ENCODE data around the gene NIT1. TPM values are rescaled to one million over a fixed set of nuclear protein-coding genes. Genes with fewer than 3 reads are reported as not detected.

NIT1 gene
- polyA plus RNA-seq, 4 donors: 29.1 to 59.8 (median 48.6) TPM

GRCh38 chr1:161140755-161141400, 23.0 kb downstream of the NIT1 start:
- DNase-seq (ENCODE audit: low read depth in 4 of 4, low spot score in 3 of 4): no peak

GRCh38 chr1:161145832-161146231, 27.9 kb downstream of the NIT1 start:
- DNase-seq (ENCODE audit: low read depth in 4 of 4, low spot score in 3 of 4): no peak

- DNase-seq (ENCODE audit: low read depth in 4 of 4, low spot score in 3 of 4): no peak
These were observed 35.3 kb downstream of the NIT1 start for GRCh38 chr1:161153176-161153575.

GRCh38 chr1:161153682-161154337, 35.9 kb downstream of the NIT1 start, which contains the start of gene UFC1:
TSS of gene UFC1 (plus strand) at chr1:161153978. CDS start at chr1:161153998, 20 bp downstream.
- DNase-seq (ENCODE audit: low read depth in 4 of 4, low spot score in 3 of 4): peak in 2 of 4 donors; percentile 81 to 90

GRCh38 chr1:161157867-161158266, 40.0 kb downstream of the NIT1 start:
- DNase-seq (ENCODE audit: low read depth in 4 of 4, low spot score in 3 of 4): no peak

GRCh38 chr1:161158316-161159010, 40.6 kb downstream of the NIT1 start:
- no peak for DNase-seq (ENCODE audit: low read depth in 4 of 4, low spot score in 3 of 4)

GRCh38 chr1:161159087-161159912, 41.4 kb downstream of the NIT1 start, which contains the start of gene USP21:
TSS of gene USP21 (plus strand) at chr1:161159500. CDS start at chr1:161160641, 1,141 bp downstream.
- peak; percentile 78 to 90 (median 85) for DNase-seq (ENCODE audit: low read depth in 4 of 4, low spot score in 3 of 4)

- no peak for DNase-seq (ENCODE audit: low read depth in 4 of 4, low spot score in 3 of 4)
These were observed 42.0 kb downstream of the NIT1 start for GRCh38 chr1:161159913-161160243.

GRCh38 chr1:161160671-161161145, 42.8 kb downstream of the NIT1 start:
- no peak for DNase-seq (ENCODE audit: low read depth in 4 of 4, low spot score in 3 of 4)

- DNase-seq (ENCODE audit: low read depth in 4 of 4, low spot score in 3 of 4): no peak
These were observed 43.7 kb downstream of the NIT1 start for GRCh38 chr1:161161652-161162051.

- no peak for DNase-seq (ENCODE audit: low read depth in 4 of 4, low spot score in 3 of 4)
These were observed 44.1 kb downstream of the NIT1 start for GRCh38 chr1:161162052-161162451.

- DNase-seq (ENCODE audit: low read depth in 4 of 4, low spot score in 3 of 4): no peak
These were observed 44.9 kb downstream of the NIT1 start for GRCh38 chr1:161162806-161163205.

- DNase-seq (ENCODE audit: low read depth in 4 of 4, low spot score in 3 of 4): no peak
These were observed 45.9 kb downstream of the NIT1 start for GRCh38 chr1:161163793-161164192.

- DNase-seq (ENCODE audit: low read depth in 4 of 4, low spot score in 3 of 4): no peak
These were observed 47.2 kb downstream of the NIT1 start for GRCh38 chr1:161164901-161165610.

- peak; percentile 93 to 97 (median 95) for DNase-seq (ENCODE audit: low read depth in 4 of 4, low spot score in 3 of 4)
These were observed 48.1 kb downstream of the NIT1 start, which contains the start of gene PPOX for GRCh38 chr1:161165742-161166668. TSS of gene PPOX (plus strand) at chr1:161166426. CDS start at chr1:161166848, 422 bp downstream.

- no peak for DNase-seq (ENCODE audit: low read depth in 4 of 4, low spot score in 3 of 4)
These were observed 49.0 kb downstream of the NIT1 start for GRCh38 chr1:161166669-161167548.

- no peak for DNase-seq (ENCODE audit: low read depth in 4 of 4, low spot score in 3 of 4)
These were observed 51.0 kb downstream of the NIT1 start for GRCh38 chr1:161168906-161169305.
